Prostate gland (tissue), 2 donors: Measurements from ENCODE around the gene TBC1D22A.

ENCODE experiments used
- CTCF ChIP-seq, 4 experiments: fragments of 200-600 bp in 2 of 4; fragments of 450-650 bp in 2 of 4; sonication (generic) in 2 of 4; IDR thresholded peaks; 1 replicate in 3 of 4; 2 replicates in 1 of 4; pipeline ENCODE4 v1.5.1; 2016 to 2019; ENCODE audit warnings: antibody characterized with exemption in 4 of 4, mild to moderate bottlenecking in 2 of 4, moderate library complexity in 2 of 4
- POLR2A ChIP-seq: fragments of 450-650 bp; IDR thresholded peaks from one replicate; pipeline ENCODE4 v1.6.1; 2016; ENCODE audit warnings: antibody characterized with exemption, mild to moderate bottlenecking
- POLR2AphosphoS5 ChIP-seq: sonication (generic); formaldehyde crosslinking; IDR thresholded peaks from one replicate; pipeline ENCODE4 v1.6.1; 2017; ENCODE audit warnings: antibody characterized with exemption

GRCh38 chr22:46976598-46976997 is 214.1 kb downstream of the TBC1D22A start:
- TF ChIP-seq CTCF (IDR thresholded peaks at IDR 0.05) (no peak), POLR2A (no peak), POLR2AphosphoS5 (no peak)
